ENCODE results near the gene TOE1.

DNA sequence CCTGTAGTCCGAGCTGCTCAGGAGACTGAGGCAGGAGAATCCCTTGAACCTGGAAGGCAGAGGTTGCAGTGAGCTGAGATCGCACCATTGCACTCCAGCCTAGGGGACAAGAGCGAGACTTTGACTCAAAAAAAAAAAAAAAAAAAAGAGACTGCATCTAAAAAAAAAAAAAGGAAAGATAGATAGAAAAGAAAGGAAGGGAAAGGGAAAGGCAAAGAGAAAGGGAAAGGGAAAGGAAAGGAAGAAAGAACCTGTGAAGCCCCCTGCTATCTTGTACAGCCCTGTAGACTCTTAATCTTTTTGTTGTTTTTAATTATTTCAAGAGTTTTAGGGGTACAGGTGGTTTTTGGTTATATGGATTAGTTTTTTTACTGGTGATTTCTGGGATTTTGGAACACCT lies 46.2 kb downstream of the TOE1 start:
- TF ChIP-seq EZH2 (IDR thresholded peaks at IDR 0.05) (no peak), POLR2AphosphoS5 (IDR thresholded peaks at IDR 0.05; ENCODE audit: borderline replicate concordance, low read depth, low read length) (no peak), FOXP2 (optimal IDR thresholded peaks at IDR 0.05; ENCODE audit: control extremely low read depth, extremely low read length, insufficient read depth) (no peak)
